K562 (cell line): ENCODE measurements around the gene CACNA2D4. TPM values are rescaled to one million over a fixed set of nuclear protein-coding genes. Genes with fewer than 3 reads are reported as not detected.
A peak's percentile ranks its signal among the peaks of the same experiment; 100 is the strongest.

Experiments used
- HCFC1 ChIP-seq: IDR thresholded peaks from 2 replicates; pipeline ENCODE4 v1.6.1; 2012; ENCODE audit warnings: low read depth, low read length, improper control_type of control experiment
- KDM1A ChIP-seq, 2 experiments: fragments of 450-650 bp; IDR thresholded peaks; 2 replicates each; pipeline ENCODE4 v1.6.1; 2016; ENCODE audit warnings: mild to moderate bottlenecking in 2 of 2
- KLF13 ChIP-seq: fragments of 450-650 bp; IDR thresholded peaks from 2 replicates; pipeline ENCODE4 v1.6.1; 2016; ENCODE audit warnings: missing genetic modification characterization, low read depth, mild to moderate bottlenecking, missing compliant biosample characterization, moderate library complexity, borderline replicate concordance
- RAD21 ChIP-seq, 2 experiments: fragments of 250-450 bp in 1 of 2; fragments of 450-650 bp in 1 of 2; sonication (Bioruptor Pico) in 1 of 2; formaldehyde crosslinking in 1 of 2; IDR thresholded peaks in 1 of 2; conservative IDR thresholded peaks in 1 of 2; 2 replicates each; pipeline versions ENCODE4 v1.4.0 to v1.8.0; 2020 to 2022; ENCODE audit warnings: mild to moderate bottlenecking in 2 of 2, moderate library complexity in 1 of 2
- SMC3 ChIP-seq: conservative IDR thresholded peaks from 2 replicates; pipeline ENCODE4 v1.6.1; 2011; ENCODE audit warnings: low read depth, low read length, improper control_type of control experiment; ENCODE audit not compliant: insufficient read depth
- XRCC5 ChIP-seq: fragments of 200-400 bp; formaldehyde crosslinking; IDR thresholded peaks from 2 replicates; pipeline ENCODE4 v1.6.1; 2017; ENCODE audit warnings: low read depth, mild to moderate bottlenecking, low read length
- ZC3H11A ChIP-seq: IDR thresholded peaks from 2 replicates; pipeline ENCODE4 v1.6.1; 2012; ENCODE audit warnings: low read depth, low read length, improper control_type of control experiment
- ZNF143 ChIP-seq: sonication (generic); formaldehyde crosslinking; IDR thresholded peaks from 2 replicates; pipeline ENCODE4 v1.9.0; 2022; ENCODE audit warnings: mild to moderate bottlenecking, missing genetic modification reagents
- ZNF57 ChIP-seq: fragments of 450-650 bp; formaldehyde crosslinking; IDR thresholded peaks from 2 replicates; pipeline ENCODE4 v1.4.0; 2020; ENCODE audit warnings: mild to moderate bottlenecking, moderate library complexity
- ZNF785 ChIP-seq: fragments of 250-450 bp; sonication (Bioruptor Pico); IDR thresholded peaks from 2 replicates; pipeline ENCODE4 v1.4.0; 2020; ENCODE audit warnings: mild to moderate bottlenecking
- polyA plus RNA-seq, 8 experiments: library from polyadenylated mRNA; depleted of rRNA in 4 of 8; stranded (reverse) in 5 of 8; unstranded in 3 of 8; fragments of >200 nt; fragmentation: Nextera tagmentation in 2 of 8; fragmentation: Illumina TruSeq in 1 of 8; extraction: Ambion mirVana in 2 of 8; extraction: Trizol in 1 of 8; gene quantifications; 2 replicates each; pipeline versions ENCODE4 v1.2.1 to v1.2.3, GENCODE V29; 2011 to 2014; ENCODE audit warnings: inconsistent platforms in 1 of 8, missing spikeins in 1 of 8
- total RNA-seq, 7 experiments: library from RNA; depleted of rRNA in 6 of 7; stranded (reverse); fragments of >200 nt in 6 of 7; fragmentation: Illumina TruSeq in 2 of 7; extraction: Trizol in 2 of 7; gene quantifications; 2 replicates each; pipeline versions ENCODE4 v1.2.1 to v1.2.3, GENCODE V29; 2011 to 2021; ENCODE audit warnings: low replicate concordance in 1 of 7
- TF ChIP-seq, protein P1 (sequence below): fragments of 200-800 bp; sonication (Bioruptor generic); IDR thresholded peaks from 2 replicates; pipeline ENCODE4 v1.6.1; 2017; ENCODE audit warnings: missing genetic modification characterization, missing compliant biosample characterization
- TF ChIP-seq, protein P2 (sequence below): sonication (generic); formaldehyde crosslinking; IDR thresholded peaks from 2 replicates; pipeline ENCODE4 v1.8.1; 2023; ENCODE audit warnings: mild to moderate bottlenecking, missing genetic modification reagents
- TF ChIP-seq, protein P3 (sequence below), 2 experiments: fragments of 450-650 bp; conservative IDR thresholded peaks; 2 replicates each; pipeline ENCODE4 v1.6.1; 2017; ENCODE audit warnings: mild to moderate bottlenecking in 2 of 2, moderate library complexity in 2 of 2
- TF ChIP-seq, protein P4 (sequence below), 2 experiments: IDR thresholded peaks in 1 of 2; conservative IDR thresholded peaks in 1 of 2; 2 replicates each; pipeline ENCODE4 v1.6.1; 2016; ENCODE audit warnings: low read depth in 2 of 2, mild to moderate bottlenecking in 1 of 2, missing compliant biosample characterization in 1 of 2, missing genetic modification characterization in 1 of 2, moderate library complexity in 1 of 2

CACNA2D4 gene
- total and polyA plus RNA-seq, 9 of the 15 experiments (the other 6 are each of a cell fraction or from before 2014, with no cell fraction given) = 0.04 to 0.69 (median 0.40) TPM; not detected in 3

DNA sequence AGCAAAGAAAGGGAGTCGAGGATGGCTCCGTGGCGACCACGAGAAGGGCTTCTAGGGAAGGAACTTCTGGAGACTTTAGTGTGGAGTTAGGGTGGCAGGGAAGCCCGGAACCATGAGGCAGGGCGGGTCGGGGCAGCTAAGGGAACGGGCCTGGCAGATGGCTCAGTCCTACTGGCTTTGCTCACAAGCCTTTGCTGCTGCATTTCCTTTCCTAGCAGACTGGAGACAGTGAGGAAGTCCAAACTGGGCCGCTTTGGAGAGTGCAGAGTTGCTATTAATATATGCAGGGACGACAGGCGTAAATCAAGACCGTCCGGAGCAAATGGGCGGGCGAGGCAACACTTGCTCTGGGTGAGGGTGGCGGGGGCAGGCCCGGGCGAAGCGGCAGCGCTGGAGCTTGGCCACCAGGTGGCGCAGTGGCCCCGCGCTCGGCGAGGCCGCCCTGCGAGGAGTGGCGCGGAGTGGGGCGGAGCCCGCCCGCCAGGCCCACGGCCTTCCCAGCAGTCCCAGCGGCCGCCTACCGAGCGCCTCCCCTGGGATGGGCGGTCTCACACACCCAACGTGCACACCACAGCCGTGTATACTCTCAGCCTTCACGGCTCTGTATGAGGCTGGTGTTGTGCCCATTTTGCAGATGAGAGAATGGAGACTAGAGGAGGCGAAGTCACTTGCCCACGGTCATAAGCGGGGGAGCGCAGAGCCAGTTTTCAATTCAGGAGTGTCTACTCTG is 122.5 kb downstream of the CACNA2D4 start (continued):
- TF ChIP-seq ZNF143 (CRISPR knock-in tag) (peak; percentile 73), KDM1A (IDR thresholded peaks at IDR 0.05) (peak in 1 of 2 experiments; percentile 74; a peak in 2 of 4 replicates), ZNF785 (no peak), HCFC1 (peak; percentile 47), ZC3H11A (no peak), ZNF57 (CRISPR knock-in tag) (no peak), KLF13 (tag) (peak; percentile 80; the same call in 1 of the 2 replicates), XRCC5 (0 out of 2 replicates have a peak, but pooled peaks have one; percentile 27), SMC3 (peak; percentile 98), RAD21 (CRISPR knock-in tag; conservative IDR thresholded peaks at IDR 0.05 in 1 of 2, IDR thresholded peaks at IDR 0.05 in 1 of 2) (peak; percentile 98)
- TF ChIP-seq, protein P1, sequence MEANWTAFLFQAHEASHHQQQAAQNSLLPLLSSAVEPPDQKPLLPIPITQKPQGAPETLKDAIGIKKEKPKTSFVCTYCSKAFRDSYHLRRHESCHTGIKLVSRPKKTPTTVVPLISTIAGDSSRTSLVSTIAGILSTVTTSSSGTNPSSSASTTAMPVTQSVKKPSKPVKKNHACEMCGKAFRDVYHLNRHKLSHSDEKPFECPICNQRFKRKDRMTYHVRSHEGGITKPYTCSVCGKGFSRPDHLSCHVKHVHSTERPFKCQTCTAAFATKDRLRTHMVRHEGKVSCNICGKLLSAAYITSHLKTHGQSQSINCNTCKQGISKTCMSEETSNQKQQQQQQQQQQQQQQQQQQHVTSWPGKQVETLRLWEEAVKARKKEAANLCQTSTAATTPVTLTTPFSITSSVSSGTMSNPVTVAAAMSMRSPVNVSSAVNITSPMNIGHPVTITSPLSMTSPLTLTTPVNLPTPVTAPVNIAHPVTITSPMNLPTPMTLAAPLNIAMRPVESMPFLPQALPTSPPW (CRISPR knock-in tag) = peak; percentile 70
- TF ChIP-seq, protein P2, sequence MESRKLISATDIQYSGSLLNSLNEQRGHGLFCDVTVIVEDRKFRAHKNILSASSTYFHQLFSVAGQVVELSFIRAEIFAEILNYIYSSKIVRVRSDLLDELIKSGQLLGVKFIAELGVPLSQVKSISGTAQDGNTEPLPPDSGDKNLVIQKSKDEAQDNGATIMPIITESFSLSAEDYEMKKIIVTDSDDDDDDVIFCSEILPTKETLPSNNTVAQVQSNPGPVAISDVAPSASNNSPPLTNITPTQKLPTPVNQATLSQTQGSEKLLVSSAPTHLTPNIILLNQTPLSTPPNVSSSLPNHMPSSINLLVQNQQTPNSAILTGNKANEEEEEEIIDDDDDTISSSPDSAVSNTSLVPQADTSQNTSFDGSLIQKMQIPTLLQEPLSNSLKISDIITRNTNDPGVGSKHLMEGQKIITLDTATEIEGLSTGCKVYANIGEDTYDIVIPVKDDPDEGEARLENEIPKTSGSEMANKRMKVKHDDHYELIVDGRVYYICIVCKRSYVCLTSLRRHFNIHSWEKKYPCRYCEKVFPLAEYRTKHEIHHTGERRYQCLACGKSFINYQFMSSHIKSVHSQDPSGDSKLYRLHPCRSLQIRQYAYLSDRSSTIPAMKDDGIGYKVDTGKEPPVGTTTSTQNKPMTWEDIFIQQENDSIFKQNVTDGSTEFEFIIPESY (CRISPR knock-in tag) = 0 out of 2 replicates have a peak, but pooled peaks have one; percentile 41
- TF ChIP-seq, protein P3, sequence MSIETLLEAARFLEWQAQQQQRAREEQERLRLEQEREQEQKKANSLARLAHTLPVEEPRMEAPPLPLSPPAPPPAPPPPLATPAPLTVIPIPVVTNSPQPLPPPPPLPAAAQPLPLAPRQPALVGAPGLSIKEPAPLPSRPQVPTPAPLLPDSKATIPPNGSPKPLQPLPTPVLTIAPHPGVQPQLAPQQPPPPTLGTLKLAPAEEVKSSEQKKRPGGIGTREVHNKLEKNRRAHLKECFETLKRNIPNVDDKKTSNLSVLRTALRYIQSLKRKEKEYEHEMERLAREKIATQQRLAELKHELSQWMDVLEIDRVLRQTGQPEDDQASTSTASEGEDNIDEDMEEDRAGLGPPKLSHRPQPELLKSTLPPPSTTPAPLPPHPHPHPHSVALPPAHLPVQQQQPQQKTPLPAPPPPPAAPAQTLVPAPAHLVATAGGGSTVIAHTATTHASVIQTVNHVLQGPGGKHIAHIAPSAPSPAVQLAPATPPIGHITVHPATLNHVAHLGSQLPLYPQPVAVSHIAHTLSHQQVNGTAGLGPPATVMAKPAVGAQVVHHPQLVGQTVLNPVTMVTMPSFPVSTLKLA (conservative IDR thresholded peaks at IDR 0.05) = peak in 1 of 2 experiments; percentile 33; a peak in 1 of 4 replicates
- TF ChIP-seq, protein P4, sequence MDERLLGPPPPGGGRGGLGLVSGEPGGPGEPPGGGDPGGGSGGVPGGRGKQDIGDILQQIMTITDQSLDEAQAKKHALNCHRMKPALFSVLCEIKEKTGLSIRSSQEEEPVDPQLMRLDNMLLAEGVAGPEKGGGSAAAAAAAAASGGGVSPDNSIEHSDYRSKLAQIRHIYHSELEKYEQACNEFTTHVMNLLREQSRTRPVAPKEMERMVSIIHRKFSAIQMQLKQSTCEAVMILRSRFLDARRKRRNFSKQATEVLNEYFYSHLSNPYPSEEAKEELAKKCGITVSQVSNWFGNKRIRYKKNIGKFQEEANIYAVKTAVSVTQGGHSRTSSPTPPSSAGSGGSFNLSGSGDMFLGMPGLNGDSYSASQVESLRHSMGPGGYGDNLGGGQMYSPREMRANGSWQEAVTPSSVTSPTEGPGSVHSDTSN (CRISPR knock-in tag; IDR thresholded peaks at IDR 0.05; ENCODE audit: low read depth) = no peak
- TF ChIP-seq, protein P4 (tag; conservative IDR thresholded peaks at IDR 0.05; ENCODE audit: low read depth) = peak; percentile 66
